Measurements from ENCODE around the gene RTP4.

The RTP4 gene, protein sequence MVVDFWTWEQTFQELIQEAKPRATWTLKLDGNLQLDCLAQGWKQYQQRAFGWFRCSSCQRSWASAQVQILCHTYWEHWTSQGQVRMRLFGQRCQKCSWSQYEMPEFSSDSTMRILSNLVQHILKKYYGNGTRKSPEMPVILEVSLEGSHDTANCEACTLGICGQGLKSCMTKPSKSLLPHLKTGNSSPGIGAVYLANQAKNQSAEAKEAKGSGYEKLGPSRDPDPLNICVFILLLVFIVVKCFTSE

DNA sequence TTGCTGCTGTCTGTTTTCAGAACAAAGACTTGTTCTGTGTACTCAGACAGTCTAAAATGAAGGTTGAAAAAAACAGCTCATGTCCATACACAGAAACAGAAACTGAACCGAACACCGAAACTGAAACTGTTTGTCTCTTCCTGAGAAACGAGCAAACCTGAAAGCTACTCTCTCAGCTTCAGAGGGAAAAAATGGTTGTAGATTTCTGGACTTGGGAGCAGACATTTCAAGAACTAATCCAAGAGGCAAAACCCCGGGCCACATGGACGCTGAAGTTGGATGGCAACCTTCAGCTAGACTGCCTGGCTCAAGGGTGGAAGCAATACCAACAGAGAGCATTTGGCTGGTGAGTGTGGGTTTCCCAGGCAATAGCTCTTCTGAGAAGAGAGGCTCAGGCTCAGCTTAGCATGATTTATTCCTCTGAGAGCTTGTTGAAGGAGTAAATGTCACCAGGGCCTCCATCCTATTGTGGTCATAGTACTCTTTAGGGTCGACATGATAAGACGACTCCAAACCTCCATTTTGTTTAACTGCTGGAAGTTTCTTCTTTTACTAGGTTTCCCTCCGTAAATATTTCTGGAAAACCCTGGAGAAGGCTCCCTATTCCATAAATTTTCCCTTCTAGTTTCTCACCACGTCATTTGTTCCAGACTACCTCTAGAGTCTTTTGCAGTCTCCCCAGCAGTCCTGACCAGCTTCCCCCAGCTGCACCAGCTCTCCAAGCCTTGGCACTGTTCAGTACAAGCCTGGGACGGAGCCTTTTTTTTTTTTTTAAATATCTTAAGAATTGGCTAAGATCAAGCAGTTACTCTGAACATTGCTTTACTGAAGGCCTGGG is at the start of gene RTP4:
TSS of gene RTP4 (plus strand) at position 135 of the 838 bp plus-strand sequence. CDS start at position 192, 57 bp downstream.
- TF ChIP-seq, protein P1, sequence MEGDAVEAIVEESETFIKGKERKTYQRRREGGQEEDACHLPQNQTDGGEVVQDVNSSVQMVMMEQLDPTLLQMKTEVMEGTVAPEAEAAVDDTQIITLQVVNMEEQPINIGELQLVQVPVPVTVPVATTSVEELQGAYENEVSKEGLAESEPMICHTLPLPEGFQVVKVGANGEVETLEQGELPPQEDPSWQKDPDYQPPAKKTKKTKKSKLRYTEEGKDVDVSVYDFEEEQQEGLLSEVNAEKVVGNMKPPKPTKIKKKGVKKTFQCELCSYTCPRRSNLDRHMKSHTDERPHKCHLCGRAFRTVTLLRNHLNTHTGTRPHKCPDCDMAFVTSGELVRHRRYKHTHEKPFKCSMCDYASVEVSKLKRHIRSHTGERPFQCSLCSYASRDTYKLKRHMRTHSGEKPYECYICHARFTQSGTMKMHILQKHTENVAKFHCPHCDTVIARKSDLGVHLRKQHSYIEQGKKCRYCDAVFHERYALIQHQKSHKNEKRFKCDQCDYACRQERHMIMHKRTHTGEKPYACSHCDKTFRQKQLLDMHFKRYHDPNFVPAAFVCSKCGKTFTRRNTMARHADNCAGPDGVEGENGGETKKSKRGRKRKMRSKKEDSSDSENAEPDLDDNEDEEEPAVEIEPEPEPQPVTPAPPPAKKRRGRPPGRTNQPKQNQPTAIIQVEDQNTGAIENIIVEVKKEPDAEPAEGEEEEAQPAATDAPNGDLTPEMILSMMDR (conservative IDR thresholded peaks at IDR 0.05; ENCODE audit: low read depth, low read length) = no peak
- peak; percentile 80 for DNase-seq (ENCODE audit: low read depth)
- peak within 1 kb of the TSS; percentile 41 for H3K4me3 ChIP-seq (ENCODE audit: low read depth, low read length)

DNA sequence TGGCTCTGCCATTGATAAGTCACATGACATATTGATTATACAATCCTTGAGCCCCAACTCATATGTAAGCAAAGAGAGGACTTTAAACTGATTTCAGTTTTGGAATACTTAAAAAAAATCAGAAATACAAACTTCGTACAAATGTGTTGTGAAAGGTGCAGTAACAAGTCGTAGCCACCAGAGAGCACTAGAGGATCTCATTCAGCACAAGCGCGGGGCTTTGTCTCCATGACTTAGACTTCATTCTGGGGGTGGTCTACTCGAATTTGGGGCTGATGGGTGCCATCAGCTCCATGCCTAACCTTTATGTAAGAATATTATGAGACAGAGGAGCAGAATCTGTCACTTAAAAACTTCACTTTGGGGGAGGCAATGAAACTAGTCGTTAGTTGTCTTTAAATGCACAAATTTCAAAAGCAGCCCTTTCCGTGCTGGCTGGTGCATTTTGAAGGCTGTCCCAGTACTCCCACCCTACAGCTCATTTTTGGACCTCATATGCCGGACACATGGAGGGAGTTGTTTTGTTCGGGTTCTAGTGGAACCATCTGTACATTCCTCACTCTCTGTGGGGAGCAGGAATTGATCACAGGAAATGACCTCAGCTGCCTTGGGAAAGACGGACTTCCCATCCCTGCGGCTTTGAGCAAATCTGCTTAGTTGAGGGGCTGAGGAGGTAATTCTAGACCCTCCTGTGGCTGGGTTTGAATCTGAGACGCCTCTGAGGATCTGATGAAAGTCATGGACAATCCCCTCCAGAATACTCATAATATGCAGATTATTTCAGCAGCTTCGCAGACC is 49.2 kb upstream of the RTP4 start:
- TF ChIP-seq, protein P1 (conservative IDR thresholded peaks at IDR 0.05; ENCODE audit: low read depth, low read length) = peak; percentile 90
- H3K4me3 ChIP-seq (ENCODE audit: low read depth, low read length) = peak overlapping the region; percentile 48
- DNase-seq (ENCODE audit: low read depth) = peak; percentile 89

DNA sequence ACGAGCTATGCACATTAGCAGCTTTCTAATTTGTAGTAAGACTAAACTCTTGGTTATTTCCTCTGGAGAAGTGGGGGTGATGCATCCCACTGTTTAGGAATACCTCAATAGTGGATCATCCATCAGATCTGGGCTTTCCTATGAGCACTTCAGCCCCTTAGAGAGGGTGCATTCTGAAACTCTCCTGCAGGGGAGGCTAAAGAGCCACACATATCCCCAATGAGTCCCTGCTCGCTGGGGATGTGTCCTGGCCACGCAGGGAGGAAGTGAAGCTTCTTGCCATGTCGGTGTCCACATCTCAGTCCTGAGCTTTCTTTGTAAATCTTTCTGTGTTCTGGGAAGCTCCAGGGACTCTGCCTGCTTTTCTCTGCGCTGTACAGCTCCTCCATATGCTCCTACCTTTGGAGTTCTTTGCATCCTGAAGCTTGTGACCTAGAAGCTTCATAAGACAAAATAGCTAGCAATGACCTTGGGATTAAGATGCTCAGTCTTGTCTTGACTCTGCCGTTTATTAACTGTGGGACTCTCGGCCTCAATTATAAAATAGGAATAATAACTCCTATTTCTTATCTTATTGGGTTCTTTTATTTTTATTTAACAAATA is 48.4 kb upstream of the RTP4 start:
- no peak overlapping the region for H3K4me3 ChIP-seq (ENCODE audit: low read depth, low read length)
- DNase-seq (ENCODE audit: low read depth) = peak; percentile 90
- TF ChIP-seq, protein P1 (conservative IDR thresholded peaks at IDR 0.05; ENCODE audit: low read depth, low read length) = peak; percentile 99

DNA sequence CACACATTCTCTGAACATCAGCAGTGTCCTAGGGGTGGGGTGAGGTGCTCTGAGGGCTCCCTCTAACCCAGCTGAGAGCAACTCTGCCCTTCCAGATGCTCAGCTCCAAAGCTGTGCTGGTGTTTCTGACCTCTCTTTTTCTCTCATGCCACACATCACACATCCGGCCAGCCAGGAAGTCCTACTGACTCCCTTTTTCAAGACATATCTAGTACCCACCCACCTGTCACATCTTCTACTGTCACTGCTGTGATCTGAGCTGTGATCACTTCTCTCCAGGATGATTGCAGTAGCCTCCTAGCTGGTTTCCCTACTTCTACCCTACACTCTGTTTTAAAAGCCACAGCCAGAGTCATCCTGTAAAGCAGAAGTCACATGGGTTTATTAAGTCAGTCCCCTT is 46.4 kb upstream of the RTP4 start:
- TF ChIP-seq, protein P1 (conservative IDR thresholded peaks at IDR 0.05; ENCODE audit: low read depth, low read length) = no peak
- H3K4me3 ChIP-seq (ENCODE audit: low read depth, low read length) = no peak overlapping the region
- DNase-seq (ENCODE audit: low read depth) = no peak

DNA sequence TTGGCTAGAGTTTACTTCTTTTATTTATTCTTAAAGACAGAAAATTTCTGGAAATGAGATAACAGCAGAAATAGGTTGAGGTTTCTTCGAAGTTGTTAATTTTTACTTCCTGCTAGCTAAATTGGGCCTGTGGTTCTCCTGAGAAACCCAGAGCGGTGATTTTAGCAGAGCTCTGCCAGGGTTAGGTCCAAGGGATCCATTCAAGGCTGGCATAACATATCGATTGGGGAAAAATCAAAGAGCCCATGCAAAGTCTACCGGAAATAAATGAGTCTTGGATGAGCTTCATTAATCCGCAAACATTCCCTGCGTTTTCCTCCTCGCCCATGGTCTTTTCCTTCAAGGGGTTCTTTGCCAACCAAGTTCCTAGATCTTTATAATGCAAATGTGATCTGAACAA is 45.9 kb upstream of the RTP4 start:
- no peak for DNase-seq (ENCODE audit: low read depth)
- H3K4me3 ChIP-seq (ENCODE audit: low read depth, low read length) = no peak overlapping the region
- TF ChIP-seq, protein P1 (conservative IDR thresholded peaks at IDR 0.05; ENCODE audit: low read depth, low read length) = no peak

DNA sequence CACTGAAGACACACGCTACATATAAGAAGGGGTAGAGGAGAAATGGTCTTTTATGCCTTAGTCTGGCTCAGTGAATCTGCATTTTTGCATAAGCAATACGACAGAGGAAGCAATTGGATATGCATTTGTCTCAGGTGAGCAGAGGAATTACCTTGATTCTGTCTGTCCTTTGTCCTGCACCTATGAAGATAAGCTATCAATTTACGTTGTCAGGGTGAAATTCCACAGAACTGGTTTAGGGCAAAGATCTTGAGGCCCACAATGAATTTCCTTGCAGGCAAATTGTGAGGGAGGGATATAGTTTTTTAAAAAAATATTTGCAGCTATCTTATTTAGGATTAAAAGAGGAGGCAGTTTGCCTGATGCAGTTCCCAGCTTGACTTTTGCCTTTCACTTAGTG is 45.1 kb upstream of the RTP4 start:
- DNase-seq (ENCODE audit: low read depth) = no peak
- TF ChIP-seq, protein P1 (conservative IDR thresholded peaks at IDR 0.05; ENCODE audit: low read depth, low read length) = no peak
- no peak overlapping the region for H3K4me3 ChIP-seq (ENCODE audit: low read depth, low read length)
